Measurements from ENCODE around the gene PCDHGA3.
"Not testable (repeated sequence)": the region's sequence is repeated elsewhere in the genome, so short reads cannot be mapped to it uniquely, and the experiment has no call there.

The PCDHGA3 gene

GRCh38 chr5:141343242-141343952 is at the start of gene PCDHGA3:
Gene PCDHGA3, plus strand, starts transcription at chr5:141343829. Its CDS starts 205 bp downstream, at chr5:141344034.
- H3K27ac ChIP-seq, result no peak within 1 kb of the TSS
- CTCF ChIA-PET, result interaction anchor here (0.6 to 1.6 kb wide), 6 partner anchors 11 to 191 kb away, joined by 3 to 8 read pairs (median 4); partner anchors contain the start of genes PCDHB11, PCDHGA4 and PCDHGB7
- DNase-seq (ENCODE audit: low spot score), result no peak
- POLR2A ChIA-PET (ENCODE audit: low non-redundant PET), result no interaction called here
- TF ChIP-seq CTCF (conservative IDR thresholded peaks at IDR 0.05; ENCODE audit: low read depth), result peak; percentile 24; the same call in 1 of the 2 replicates

- CTCF ChIA-PET, result interaction anchor here (0.6 kb wide), 1 partner anchor 28 kb away, joined by 4 read pairs; no protein-coding TSS in a partner anchor
- no peak for TF ChIP-seq CTCF (conservative IDR thresholded peaks at IDR 0.05; ENCODE audit: low read depth)
Observed at GRCh38 chr5:141298376-141298775, 45.3 kb upstream of the PCDHGA3 start.

DNA sequence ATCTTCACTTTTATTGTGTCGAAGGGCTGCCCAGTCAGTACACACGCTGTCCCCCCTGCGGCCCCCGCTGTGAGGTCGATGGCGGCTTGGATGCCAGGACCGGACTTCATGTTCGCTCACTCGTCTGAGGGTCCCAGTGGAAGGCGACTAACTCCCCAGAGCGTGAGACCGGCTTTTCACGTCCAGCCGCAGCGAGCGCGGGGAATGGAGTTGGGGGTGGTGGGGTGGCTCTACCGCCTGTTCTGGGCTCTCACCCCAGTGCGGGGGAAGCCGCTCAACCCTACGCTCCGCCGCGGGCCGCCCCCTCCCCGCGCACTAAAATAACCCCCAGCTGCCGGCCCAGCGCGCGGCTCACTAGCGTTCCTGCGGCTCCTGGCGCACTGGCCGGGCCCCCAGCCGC is 39.9 kb upstream of the PCDHGA3 start, which contains the start of gene SLC25A2:
Gene SLC25A2, minus strand, starts transcription at position 294 of the 400 bp plus-strand sequence. Its CDS starts 184 bp downstream, at position 110.
- ChIA-PET POLR2A (ENCODE audit: low non-redundant PET) (no interaction called here), CTCF (no interaction called here)
- no peak within 1 kb of the TSS for H3K27ac ChIP-seq
- no peak for DNase-seq (ENCODE audit: low spot score)
- no peak for TF ChIP-seq CTCF (conservative IDR thresholded peaks at IDR 0.05; ENCODE audit: low read depth)

More at GRCh38 chr5:141298376-141298775, 45.3 kb upstream of the PCDHGA3 start:
- no peak overlapping the region for H3K27ac ChIP-seq
- POLR2A ChIA-PET (ENCODE audit: low non-redundant PET), result no interaction called here
- no peak for DNase-seq (ENCODE audit: low spot score)

- ChIA-PET POLR2A (ENCODE audit: low non-redundant PET) (no interaction called here), CTCF (interaction anchor here (0.7 kb wide), 1 partner anchor 9 kb away, joined by 3 read pairs; no protein-coding TSS in a partner anchor)
- H3K27ac ChIP-seq, result no peak overlapping the region
- no peak for DNase-seq (ENCODE audit: low spot score)
- TF ChIP-seq CTCF (conservative IDR thresholded peaks at IDR 0.05; ENCODE audit: low read depth), result no peak
Observed at GRCh38 chr5:141306630-141307029, 37.0 kb upstream of the PCDHGA3 start.

- POLR2A ChIA-PET (ENCODE audit: low non-redundant PET), result no interaction called here
- CTCF ChIA-PET, result no interaction called here
Observed at GRCh38 chr5:141313711-141314110, 29.9 kb upstream of the PCDHGA3 start.

DNA sequence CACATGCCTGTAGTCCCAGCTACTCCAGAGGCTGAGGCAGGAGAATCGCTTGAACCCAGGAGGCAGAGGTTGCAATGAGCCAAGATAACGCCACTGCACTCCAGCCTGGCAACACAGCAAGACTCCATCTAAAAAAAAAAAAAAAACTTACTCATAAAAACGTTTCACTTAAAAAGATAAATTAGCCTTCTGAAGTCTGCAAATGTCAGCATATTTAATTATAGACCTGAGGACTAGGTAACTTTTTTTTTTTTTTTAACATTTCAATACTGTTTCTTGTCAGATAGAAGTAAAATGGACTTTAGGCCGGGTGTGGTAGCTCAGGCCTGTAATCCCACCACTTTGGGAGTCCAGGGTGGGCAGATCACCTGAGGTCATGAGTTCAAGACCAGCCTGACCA is 26.7 kb upstream of the PCDHGA3 start:
- POLR2A ChIA-PET (ENCODE audit: low non-redundant PET); DNase-seq (ENCODE audit: low spot score); H3K27ac ChIP-seq: not testable (repeated sequence)
- CTCF ChIA-PET, result interaction anchor here (0.7 kb wide), 1 partner anchor 57 kb away, joined by 4 read pairs; no protein-coding TSS in a partner anchor

More at GRCh38 chr5:141313711-141314110, 29.9 kb upstream of the PCDHGA3 start:
- H3K27ac ChIP-seq, result no peak overlapping the region
- TF ChIP-seq CTCF (conservative IDR thresholded peaks at IDR 0.05; ENCODE audit: low read depth), result no peak
- DNase-seq (ENCODE audit: low spot score), result no peak

- H3K27ac ChIP-seq, result no peak overlapping the region
- DNase-seq (ENCODE audit: low spot score), result no peak
- ChIA-PET CTCF (interaction anchor here (1.0 to 2.1 kb wide), 3 partner anchors 96 to 239 kb away, joined by 3 to 8 read pairs (median 3); partner anchors contain the start of gene PCDHB14), POLR2A (ENCODE audit: low non-redundant PET) (no interaction called here)
- TF ChIP-seq CTCF (conservative IDR thresholded peaks at IDR 0.05; ENCODE audit: low read depth), result no peak
Observed at GRCh38 chr5:141319202-141319601, 24.4 kb upstream of the PCDHGA3 start.
